GM10248 (cell line): ENCODE measurements around the gene TINAGL1.

Experiments
- CTCF ChIA-PET: fragments of 300-600 bp; sonication (Branson Sonifier 250); formaldehyde crosslinking; extraction: SDS; loops from one replicate; lab custom pipeline; 2021; ENCODE audit warnings: antibody characterized with exemption; lab: Yijun Ruan, JAX
- POLR2A ChIA-PET: fragments of 350-650 bp; sonication (Branson Sonifier 250); formaldehyde crosslinking; extraction: SDS; loops from one replicate; lab custom pipeline; 2020; ENCODE audit warnings: antibody characterized with exemption; lab: Yijun Ruan, JAX
- DNase-seq: peaks from one replicate; pipeline ENCODE4 v3.0.0; 2012; ENCODE audit errors: extremely low spot score
- CTCF ChIP-seq: IDR thresholded peaks from 2 replicates; pipeline ENCODE4 v1.5.1; 2012; ENCODE audit warnings: mild to moderate bottlenecking, low read depth; ENCODE audit errors: extremely low read depth, missing control alignments, control extremely low read depth

The TINAGL1 gene

DNA sequence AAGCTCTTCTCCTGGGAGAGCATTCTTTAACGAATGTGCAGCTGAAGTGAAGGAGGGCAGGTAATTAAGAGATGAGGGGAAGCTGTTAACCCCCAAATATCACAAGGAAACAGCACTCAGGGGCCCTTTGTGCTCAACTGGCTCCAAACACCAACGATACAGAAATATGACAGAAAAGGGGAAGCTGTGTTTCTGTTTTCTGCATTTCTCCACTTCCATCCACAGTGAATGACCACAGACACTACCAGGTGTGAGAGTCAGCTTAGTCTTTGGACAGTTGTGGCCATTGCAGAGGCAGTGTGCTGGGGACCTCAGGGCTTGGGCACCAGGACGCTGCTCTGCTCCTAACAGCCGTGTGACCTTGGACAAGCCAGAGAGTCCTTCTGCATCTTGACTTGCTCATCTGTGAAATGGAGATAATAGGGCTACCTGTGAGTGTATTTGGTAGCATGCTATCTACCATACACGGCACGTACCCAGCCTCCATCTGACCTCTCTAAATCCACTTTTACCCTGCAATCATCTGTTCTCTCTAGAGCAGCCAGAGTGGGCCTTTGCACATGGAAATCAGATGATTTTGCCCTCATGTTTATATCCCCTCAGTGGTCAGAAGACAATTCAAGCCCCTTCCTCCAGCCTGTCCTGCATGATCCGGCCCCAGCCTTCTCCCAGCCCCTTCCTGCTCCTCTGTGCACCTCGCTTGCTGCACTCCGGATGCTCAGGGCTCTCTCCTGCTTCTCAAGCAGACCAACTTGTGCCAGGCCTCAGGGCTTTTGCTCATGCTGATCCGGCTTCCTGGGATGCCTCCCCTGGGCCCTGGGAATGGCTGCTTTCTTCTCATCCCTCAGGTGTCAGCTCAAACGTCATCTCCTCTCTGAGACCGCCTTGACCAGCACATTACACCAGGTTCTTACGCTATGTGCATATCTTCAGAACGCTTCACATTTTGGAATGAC is 4.7 kb upstream of the TINAGL1 start:
- ChIA-PET POLR2A (no interaction called here), CTCF (interaction anchor here (0.7 to 3.5 kb wide), 7 partner anchors 10 to 177 kb away, joined by 3 to 11 read pairs (median 4); no protein-coding TSS in a partner anchor)
- TF ChIP-seq CTCF = no peak
- DNase-seq = no peak

GRCh38 chr1:31572323-31573104 is 3.8 kb upstream of the TINAGL1 start:
- TF ChIP-seq CTCF = no peak
- CTCF ChIA-PET = interaction anchor here (1.4 kb wide), 1 partner anchor 46 kb away, joined by 4 read pairs; no protein-coding TSS in a partner anchor
- DNase-seq = no peak
- POLR2A ChIA-PET = no interaction called here

DNA sequence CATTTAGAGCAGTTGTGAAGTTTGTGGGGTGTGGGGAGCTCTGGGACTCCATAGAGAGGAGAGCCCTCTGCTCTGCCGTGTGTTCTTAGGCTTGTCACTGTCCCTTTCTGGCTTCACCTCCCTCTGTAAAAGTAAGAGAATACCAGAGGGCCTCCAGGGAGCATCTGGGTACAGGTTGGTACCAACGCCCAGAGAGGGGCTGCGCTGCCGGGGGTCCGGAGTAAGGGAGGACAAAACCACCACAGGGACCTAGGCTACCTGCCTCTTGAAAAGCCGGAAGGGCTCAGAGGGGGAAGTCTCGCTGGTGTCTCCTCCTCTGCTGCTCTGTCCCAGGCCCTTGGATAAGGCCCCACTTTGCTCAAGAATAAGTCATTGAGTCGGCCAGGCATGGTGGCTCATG is 3.1 kb upstream of the TINAGL1 start:
- ChIA-PET CTCF (interaction anchor here (1.4 kb wide), 1 partner anchor 45 kb away, joined by 4 read pairs; no protein-coding TSS in a partner anchor), POLR2A (no interaction called here)
- no peak for DNase-seq
- TF ChIP-seq CTCF = no peak

DNA sequence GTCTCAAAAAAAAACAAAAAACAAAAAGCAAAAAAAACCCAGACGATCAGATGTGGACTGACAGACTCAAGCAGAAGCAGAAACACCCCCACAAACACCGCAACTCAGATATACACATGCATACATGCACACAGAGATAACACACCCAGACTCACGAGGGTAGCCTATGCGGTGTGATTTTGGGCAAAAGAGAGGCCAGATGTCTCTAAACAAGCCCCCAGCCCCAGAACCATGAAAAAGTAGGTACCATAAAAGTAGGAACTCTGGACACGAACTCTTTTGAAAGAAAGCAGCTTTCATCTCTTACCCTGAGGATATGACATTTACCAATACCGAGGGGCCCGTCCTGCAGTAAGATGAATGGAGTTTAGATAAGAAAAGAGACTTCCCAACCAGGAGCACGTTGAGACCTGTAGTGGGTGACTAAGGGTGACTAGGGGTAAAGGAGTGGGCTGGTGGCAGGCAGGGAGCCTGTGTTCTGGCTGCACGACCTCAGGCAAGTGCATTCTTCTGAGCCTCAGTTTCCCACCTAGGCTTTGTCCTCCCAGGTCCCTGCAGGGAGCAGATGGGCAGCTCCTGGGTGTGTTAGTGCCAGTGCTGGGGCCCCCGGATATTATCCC is 1.5 kb upstream of the TINAGL1 start:
- no peak for DNase-seq
- TF ChIP-seq CTCF = no peak
- ChIA-PET CTCF (interaction anchor here (1.0 to 1.4 kb wide), 2 partner anchors 20 to 23 kb away, joined by 3 read pairs; no protein-coding TSS in a partner anchor), POLR2A (no interaction called here)

DNA sequence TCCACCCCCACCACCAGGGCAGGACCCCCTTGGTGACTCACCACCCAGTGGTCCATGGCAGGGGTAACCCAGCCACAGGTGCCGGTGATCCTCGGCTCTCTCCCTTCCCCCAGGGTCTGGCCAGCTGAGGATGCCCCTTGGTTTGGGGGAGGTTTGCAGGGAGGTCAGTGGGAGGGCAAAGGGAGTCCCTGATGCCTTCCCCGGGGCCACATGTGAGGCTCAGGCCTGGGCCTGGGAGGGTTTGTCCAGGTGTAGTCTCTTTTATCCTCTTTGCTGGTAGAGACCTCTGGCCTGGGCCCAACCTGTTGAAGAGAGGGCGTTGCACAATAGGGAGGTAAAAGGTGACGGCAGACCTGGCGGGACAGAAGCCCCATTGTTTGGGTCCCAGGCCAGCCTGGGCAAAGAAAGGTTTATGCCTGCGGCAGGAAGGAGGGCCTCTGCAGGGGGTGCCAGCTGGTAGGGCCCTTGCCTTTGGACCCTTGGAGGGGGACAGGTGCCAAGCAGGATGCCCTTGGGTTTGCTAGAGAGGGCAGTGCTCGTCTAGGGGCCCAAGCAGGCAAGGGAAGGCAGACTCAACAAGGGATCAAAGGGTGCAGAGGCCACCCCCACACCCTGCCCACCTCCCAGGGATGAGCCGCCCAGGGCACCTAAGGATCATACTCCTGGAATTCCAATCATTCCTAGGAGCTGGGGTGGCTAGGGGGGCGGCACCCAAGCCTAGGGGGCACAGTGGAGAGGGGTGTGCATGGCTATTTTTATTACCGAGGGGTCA is 760 bp upstream of the TINAGL1 start:
- CTCF ChIA-PET = interaction anchor here (1.4 kb wide), 1 partner anchor 23 kb away, joined by 3 read pairs; no protein-coding TSS in a partner anchor
- no peak for DNase-seq
- POLR2A ChIA-PET = no interaction called here
- TF ChIP-seq CTCF = no peak
